ENCODE measurements around the gene COPS8. TPM values are rescaled to one million over a fixed set of nuclear protein-coding genes. Genes with fewer than 3 reads are reported as not detected.

The COPS8 gene
- total and polyA plus RNA-seq, 2 experiments from 2014 or later = 120 to 130 TPM

GRCh38 chr2:237073552-237073951 is 12.1 kb upstream of the COPS8 start:
- Histone ChIP-seq H3F3A (replicated peaks; ENCODE audit: low read depth) (no peaks in the 10 kb centered on the region), H3K36me3 (ENCODE audit: insufficient read depth) (no peaks in the 10 kb centered on the region), H3K79me2 (replicated peaks; ENCODE audit: insufficient read depth) (no peaks in the 10 kb centered on the region), H3K4me2 (no peak overlapping the region), H3K4me3 (no peak overlapping the region), H3K4me1 (ENCODE audit: insufficient read depth) (no peaks in the 10 kb centered on the region), H4K20me1 (replicated peaks; ENCODE audit: insufficient read depth) (no peaks in the 10 kb centered on the region), H2AFZ (no peak overlapping the region), H3K27ac (ENCODE audit: low read depth) (no peak overlapping the region), H3K27me3 (ENCODE audit: insufficient read depth) (no peaks in the 10 kb centered on the region), H3K9me2 (ENCODE audit: insufficient read depth) (no peaks in the 10 kb centered on the region)
- no peaks in the 10 kb centered on the region for H3K4me1 Mint-ChIP-seq
- no peak overlapping the region for H3K4me3 Mint-ChIP-seq
- H3K27ac Mint-ChIP-seq = no peak overlapping the region
- H3K27me3 Mint-ChIP-seq (ENCODE audit: insufficient read depth, low read depth, poor library complexity) = no peaks in the 10 kb centered on the region
- ATAC-seq = no peak
- 0 out of 3 replicates have a peak, but pooled peaks cover 3% of the 10 kb centered on the region for H3K36me3 Mint-ChIP-seq (ENCODE audit: low read depth)
- no peaks in the 10 kb centered on the region; the same call in 2 of the 3 replicates for H3K9me3 Mint-ChIP-seq
- no peak for DNase-seq (ENCODE audit: low spot score)
- no peak for TF ChIP-seq ZNF114 (CRISPR knock-in tag; IDR thresholded peaks at IDR 0.05)
- no peak for TF ChIP-seq ETS1 (IDR thresholded peaks at IDR 0.05)
- no peak for TF ChIP-seq JUNB (IDR thresholded peaks at IDR 0.05; ENCODE audit: unreplicated experiment)
- TF ChIP-seq CREB1 (CRISPR knock-in tag; IDR thresholded peaks at IDR 0.05; ENCODE audit: low read depth) = no peak
- TF ChIP-seq NANOG (IDR thresholded peaks at IDR 0.05; ENCODE audit: borderline replicate concordance) = no peak
- TF ChIP-seq ZNF331 (CRISPR knock-in tag; IDR thresholded peaks at IDR 0.05; ENCODE audit: low read depth) = no peak

DNA sequence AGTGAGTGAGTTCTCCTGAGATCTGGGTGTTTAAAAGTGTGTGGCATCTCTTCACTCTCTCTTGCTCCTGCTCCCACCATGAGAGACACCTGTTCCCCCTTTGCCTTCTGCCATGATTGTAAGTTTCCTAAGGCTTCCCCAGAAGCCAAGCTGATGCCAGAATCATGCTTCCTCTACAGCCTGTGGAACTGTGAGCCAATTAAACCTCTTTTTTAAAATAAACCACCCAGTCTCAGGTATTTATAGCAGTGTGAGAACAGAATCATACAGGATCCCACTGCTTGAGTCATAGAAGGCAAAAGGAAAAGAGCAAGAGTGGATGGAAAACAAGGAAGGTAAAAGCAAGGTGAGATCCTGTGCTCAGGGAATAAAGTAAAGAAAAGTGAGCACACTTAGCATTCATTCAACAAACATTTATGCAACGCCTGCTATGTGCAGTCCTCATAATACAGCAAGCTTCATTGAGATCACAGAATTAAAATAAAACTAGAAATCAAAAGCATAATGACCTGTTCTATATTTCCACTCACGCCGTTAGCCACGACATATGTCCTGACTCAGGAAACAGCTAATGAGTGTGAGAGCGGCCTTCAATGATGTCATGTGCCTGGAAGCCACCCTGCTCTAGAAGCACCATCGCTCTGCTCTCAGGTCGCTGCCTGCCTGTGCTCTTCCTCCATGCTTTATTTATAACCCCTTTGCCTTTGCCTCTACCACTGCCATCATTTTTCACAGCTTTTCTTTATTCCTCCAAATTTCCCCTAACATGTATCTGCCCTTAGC is 11.3 kb upstream of the COPS8 start:
- Histone ChIP-seq H3K4me3 (no peak overlapping the region), H2AFZ (no peak overlapping the region), H3K4me1 (ENCODE audit: insufficient read depth) (no peaks in the 10 kb centered on the region), H3K9me2 (ENCODE audit: insufficient read depth) (no peaks in the 10 kb centered on the region), H3K27me3 (ENCODE audit: insufficient read depth) (no peaks in the 10 kb centered on the region), H3K79me2 (replicated peaks; ENCODE audit: insufficient read depth) (no peaks in the 10 kb centered on the region), H3K4me2 (no peak overlapping the region), H3K36me3 (ENCODE audit: insufficient read depth) (no peaks in the 10 kb centered on the region), H4K20me1 (replicated peaks; ENCODE audit: insufficient read depth) (no peaks in the 10 kb centered on the region; the same call in 1 of the 2 replicates), H3K27ac (ENCODE audit: low read depth) (no peak overlapping the region), H3F3A (replicated peaks; ENCODE audit: low read depth) (no peaks in the 10 kb centered on the region)
- Mint-ChIP-seq H3K27me3 (ENCODE audit: insufficient read depth, low read depth, poor library complexity) (no peaks in the 10 kb centered on the region), H3K36me3 (ENCODE audit: low read depth) (0 out of 3 replicates have a peak, but pooled peaks cover 3% of the 10 kb centered on the region), H3K27ac (no peak overlapping the region), H3K9me3 (no peaks in the 10 kb centered on the region; the same call in 2 of the 3 replicates), H3K4me3 (no peak overlapping the region), H3K4me1 (no peaks in the 10 kb centered on the region)
- DNase-seq (ENCODE audit: low spot score) (no peak), ATAC-seq (no peak)
- no peak for TF ChIP-seq POLR2AphosphoS5 (IDR thresholded peaks at IDR 0.05; ENCODE audit: low read depth)
- no peak for TF ChIP-seq REST (IDR thresholded peaks at IDR 0.05; ENCODE audit: unreplicated experiment)
- TF ChIP-seq EZH2 (IDR thresholded peaks at IDR 0.05; ENCODE audit: low read depth, unreplicated experiment) = no peak
- TF ChIP-seq, protein P1, sequence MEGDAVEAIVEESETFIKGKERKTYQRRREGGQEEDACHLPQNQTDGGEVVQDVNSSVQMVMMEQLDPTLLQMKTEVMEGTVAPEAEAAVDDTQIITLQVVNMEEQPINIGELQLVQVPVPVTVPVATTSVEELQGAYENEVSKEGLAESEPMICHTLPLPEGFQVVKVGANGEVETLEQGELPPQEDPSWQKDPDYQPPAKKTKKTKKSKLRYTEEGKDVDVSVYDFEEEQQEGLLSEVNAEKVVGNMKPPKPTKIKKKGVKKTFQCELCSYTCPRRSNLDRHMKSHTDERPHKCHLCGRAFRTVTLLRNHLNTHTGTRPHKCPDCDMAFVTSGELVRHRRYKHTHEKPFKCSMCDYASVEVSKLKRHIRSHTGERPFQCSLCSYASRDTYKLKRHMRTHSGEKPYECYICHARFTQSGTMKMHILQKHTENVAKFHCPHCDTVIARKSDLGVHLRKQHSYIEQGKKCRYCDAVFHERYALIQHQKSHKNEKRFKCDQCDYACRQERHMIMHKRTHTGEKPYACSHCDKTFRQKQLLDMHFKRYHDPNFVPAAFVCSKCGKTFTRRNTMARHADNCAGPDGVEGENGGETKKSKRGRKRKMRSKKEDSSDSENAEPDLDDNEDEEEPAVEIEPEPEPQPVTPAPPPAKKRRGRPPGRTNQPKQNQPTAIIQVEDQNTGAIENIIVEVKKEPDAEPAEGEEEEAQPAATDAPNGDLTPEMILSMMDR (conservative IDR thresholded peaks at IDR 0.05; ENCODE audit: low read depth in 2 of 2) = no peak
- no peak for TF ChIP-seq EZH2phosphoT487 (IDR thresholded peaks at IDR 0.05; ENCODE audit: unreplicated experiment)
- no peak for TF ChIP-seq ETS1 (IDR thresholded peaks at IDR 0.05)
- no peak for TF ChIP-seq ZNF331 (CRISPR knock-in tag; IDR thresholded peaks at IDR 0.05; ENCODE audit: low read depth)
- no peak for TF ChIP-seq ZNF114 (CRISPR knock-in tag; IDR thresholded peaks at IDR 0.05)
- TF ChIP-seq JUNB (IDR thresholded peaks at IDR 0.05; ENCODE audit: unreplicated experiment) = no peak
- no peak for TF ChIP-seq NANOG (IDR thresholded peaks at IDR 0.05; ENCODE audit: borderline replicate concordance)
- TF ChIP-seq STAT1 (IDR thresholded peaks at IDR 0.05; ENCODE audit: unreplicated experiment) = no peak
- TF ChIP-seq CREB1 (CRISPR knock-in tag; IDR thresholded peaks at IDR 0.05; ENCODE audit: low read depth) = no peak

Measured in GM23338 (cell line).